Vagina (tissue), 2 donors: ENCODE results near the gene C17orf100.

Source experiments
- CTCF ChIP-seq, 3 experiments: fragments of 450-650 bp in 2 of 3; fragments of 200-600 bp in 1 of 3; sonication (generic) in 1 of 3; IDR thresholded peaks; one replicate each; pipeline ENCODE4 v1.5.1; 2017 to 2019; ENCODE audit warnings: antibody characterized with exemption in 3 of 3, mild to moderate bottlenecking in 2 of 3, moderate library complexity in 2 of 3
- POLR2A ChIP-seq, 2 donors: fragments of 450-650 bp; IDR thresholded peaks; one replicate each; pipeline ENCODE4 v1.6.1; 2017; ENCODE audit warnings: antibody characterized with exemption in 2 of 2, mild to moderate bottlenecking in 2 of 2, moderate library complexity in 2 of 2
- POLR2AphosphoS5 ChIP-seq, 2 donors: sonication (generic); formaldehyde crosslinking; IDR thresholded peaks; one replicate each; pipeline ENCODE4 v1.9.0; 2017; ENCODE audit warnings: antibody characterized with exemption in 2 of 2, mild to moderate bottlenecking in 2 of 2, low read depth in 1 of 2; ENCODE audit not compliant: insufficient read depth in 1 of 2

GRCh38 chr17:6630390-6630789 is 21.2 kb upstream of the C17orf100 start:
- no peak for TF ChIP-seq POLR2A (IDR thresholded peaks at IDR 0.05)
- no peak for TF ChIP-seq CTCF (IDR thresholded peaks at IDR 0.05)
- no peak for TF ChIP-seq POLR2AphosphoS5 (IDR thresholded peaks at IDR 0.05; ENCODE audit: insufficient read depth in 1 of 2, low read depth in 1 of 2)
